GM18861 (cell line): Measurements from ENCODE around the gene SEC24D.
A peak's percentile ranks its signal among the peaks of the same experiment; 100 is the strongest.

Source experiments
- ATAC-seq: cut with Tn5 transposase; IDR thresholded peaks from one replicate; pipeline ENCODE4 v1.9.1; 2021; ENCODE audit not compliant: unreplicated experiment

The SEC24D gene

DNA sequence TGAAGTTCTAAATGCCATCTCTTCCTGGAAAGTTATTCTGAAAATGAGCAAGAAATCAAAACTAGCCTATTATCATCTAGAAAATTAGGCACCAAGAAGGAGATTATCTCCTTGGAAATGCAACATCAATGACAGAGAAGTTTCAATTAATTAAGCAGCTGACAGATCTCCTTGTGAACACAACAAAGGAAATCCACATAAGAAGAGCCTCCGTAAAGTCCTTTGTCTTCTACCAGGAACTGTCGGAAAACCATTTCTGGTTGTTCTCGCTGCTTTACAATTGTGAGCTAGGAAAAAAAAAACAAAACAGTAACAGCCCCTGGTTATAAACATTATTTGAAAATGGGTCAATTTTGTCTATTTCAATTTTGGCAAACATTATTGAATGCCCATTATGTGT lies 112.6 kb downstream of the SEC24D start:
- no peak for ATAC-seq

DNA sequence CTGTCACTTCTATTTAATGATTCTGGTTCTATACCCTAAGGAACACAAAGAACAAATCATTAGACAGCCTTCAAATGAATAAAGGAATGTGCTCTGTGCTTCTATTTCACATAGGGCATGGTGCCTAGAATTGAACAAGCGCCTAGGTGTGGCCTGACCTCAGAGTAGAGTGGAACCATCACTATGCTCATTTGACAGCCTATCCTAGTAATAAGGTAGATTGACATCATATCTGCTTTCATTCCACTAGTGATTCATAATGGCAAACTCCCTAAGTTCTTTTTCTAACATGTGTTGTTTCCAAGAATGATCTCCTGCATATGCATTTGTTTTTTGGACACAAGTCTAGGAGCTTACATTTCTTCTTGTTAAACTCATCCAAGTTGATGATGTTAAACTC lies 114.2 kb downstream of the SEC24D start:
- ATAC-seq: no peak

DNA sequence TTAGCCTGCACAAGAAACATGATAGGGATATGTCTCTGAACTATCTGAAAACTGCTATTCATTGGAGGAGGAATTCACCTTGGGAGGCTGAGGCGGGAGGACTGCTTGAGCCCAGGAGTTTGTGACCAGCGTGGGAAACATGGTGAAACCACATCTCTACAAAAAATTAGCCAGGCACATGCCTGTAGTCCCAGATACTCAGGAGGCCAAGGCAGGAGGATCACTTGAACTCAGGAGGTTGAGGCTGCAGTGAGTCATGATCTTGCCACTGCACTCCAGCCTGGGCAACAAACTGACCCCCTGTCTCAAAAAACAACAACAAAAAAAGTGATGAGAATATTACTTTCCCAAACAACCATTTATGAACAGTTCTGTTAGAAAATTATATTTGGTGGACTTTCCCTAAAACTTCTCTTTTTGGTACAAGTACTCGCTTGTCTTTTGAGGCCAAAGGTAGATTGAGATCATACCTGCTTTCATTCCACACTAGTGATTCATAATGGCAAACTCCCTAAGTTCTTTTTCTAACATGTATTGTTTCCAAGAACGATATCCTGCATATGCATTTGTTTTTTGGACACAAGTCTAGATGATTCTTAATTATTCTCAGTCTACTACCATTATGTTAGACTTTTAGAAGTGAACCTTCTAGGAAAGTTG lies 117.3 kb downstream of the SEC24D start:
- ATAC-seq: no peak

DNA sequence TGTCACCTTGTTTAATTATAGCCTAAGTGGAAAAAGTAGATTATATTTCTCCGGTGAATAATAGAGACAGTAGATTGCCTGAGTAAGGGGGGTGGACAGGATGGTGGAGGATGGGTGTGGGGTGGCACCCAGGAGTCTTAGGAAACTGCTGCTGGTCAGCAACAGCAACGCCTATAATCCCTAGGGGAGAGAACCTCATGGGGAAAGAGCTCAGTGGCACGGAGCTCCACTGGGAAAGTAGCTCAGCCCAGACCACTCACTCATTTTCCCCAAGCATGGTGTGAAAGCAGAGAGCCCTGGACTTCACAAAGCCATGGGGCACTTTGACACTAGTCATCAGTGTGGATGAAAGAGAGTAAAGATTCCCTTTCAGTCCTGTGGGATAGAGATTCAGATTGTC lies 119.6 kb downstream of the SEC24D start:
- no peak for ATAC-seq

DNA sequence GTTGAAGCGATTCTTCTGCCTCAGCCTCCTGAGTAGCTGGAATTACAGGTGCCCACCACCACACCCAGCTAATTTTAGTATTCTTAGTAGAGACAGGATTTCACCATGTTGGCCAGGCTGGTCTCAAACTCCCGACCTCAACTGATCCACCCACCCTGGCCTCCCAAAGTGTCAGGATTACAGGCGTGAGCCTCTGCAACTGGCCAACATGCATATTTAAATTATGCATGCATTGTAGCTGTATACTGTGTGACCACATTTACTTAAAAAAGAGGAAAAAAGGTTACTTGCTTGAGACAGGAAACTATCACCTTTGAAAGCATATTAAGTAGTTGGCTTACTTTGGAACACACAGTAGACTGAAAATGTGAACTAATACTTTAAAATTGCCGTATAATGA lies 121.2 kb downstream of the SEC24D start:
- no peak for ATAC-seq

DNA sequence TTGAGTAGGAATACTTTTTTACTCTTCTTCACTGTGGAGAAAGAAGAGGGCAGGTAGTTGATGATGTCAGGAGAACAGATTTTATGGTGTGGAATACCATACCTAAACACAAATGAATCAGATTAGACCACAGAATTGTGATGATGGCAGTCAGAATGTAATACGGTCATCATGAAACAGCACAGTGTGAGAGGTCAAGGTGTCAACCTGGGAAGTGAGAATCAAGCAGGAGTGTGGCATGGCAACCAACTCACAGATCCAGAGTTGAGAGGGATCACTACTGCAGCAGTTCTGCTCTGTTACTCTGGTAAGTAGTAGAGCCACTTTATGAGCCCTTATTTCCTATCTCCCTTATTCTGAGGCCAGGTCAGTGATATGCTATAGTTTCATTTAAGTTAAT lies 123.1 kb downstream of the SEC24D start:
- no peak for ATAC-seq

DNA sequence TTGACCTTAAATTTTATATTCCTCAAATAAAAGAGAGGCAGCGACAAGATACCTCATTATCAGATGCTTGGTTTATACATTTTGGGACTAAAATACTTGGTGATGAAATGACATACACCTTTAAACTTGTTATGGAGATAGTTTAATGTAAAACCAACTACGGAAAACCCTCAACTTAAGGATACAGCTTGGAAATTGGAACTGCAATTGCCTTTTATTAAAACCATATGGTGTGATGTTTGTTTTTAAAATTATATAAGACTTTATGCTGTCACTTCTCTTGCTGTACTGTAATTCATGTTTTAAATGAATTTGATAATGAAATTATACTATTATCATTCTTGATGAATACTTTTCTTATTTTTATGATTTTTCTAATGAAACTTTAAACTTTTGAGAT lies 124.9 kb downstream of the SEC24D start:
- ATAC-seq: no peak

DNA sequence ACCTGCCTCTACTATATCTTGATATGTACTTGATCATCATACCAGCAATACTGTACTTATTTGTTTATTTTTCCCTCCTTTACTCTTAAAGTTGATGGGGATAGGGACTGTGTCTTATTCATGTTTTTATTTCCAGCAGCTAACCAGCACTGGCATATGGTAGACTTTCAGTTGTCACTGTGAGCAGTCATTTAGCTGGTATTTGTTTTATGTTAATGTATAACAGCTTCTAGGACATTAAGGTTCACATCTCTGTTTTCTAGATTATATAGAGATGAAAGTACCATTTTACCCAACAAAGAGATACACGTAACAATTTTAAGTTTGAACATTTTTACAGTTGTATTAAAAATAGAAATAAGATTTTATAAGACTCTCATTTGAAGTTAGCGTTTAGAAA lies 132.8 kb downstream of the SEC24D start:
- no peak for ATAC-seq

DNA sequence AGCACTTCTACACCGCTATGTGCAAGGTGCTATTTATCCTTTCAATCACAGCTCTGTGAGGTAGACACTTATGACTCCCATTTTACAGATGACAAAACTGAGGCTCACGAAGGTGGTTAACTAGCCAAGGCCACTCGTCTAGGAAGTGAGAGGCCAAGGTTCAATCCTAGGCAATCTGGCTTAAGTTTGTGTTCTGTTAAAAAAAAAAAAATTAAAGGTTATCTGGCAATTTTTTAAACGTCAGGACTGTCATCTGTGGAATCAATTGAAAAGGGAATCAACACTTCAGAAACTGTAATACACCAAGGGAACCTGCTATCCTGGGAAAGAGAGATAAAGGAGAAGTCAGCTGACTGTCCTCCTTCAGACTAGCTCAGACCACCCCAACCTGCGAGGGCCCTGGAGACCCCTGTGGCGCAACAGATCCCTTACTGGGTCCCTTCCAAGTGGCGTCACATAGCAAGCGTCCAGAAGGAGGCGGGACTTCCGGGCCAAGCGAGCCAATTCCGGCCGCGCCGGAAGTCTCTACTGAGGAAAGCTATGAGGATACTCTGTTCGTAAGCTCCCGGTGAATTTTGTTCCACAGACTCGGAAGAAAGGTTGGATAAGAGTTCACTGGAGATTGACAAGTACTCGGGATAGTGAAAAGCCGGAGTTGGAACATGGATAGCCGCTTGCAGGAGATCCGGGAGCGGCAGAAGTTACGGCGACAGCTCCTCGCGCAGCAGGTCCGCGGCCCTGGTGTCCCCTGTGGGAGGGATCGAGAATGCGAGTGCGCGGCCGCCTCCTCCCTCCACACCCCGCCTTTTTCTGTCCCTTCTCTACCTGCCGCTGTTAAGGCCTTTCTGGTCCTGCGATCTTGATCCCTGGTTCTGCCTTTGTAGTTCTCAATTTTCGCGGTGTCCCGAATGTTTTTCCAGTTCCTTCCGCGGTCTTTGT lies 150.8 kb downstream of the SEC24D start, which contains the start of gene METTL14:
TSS of gene METTL14 (plus strand) at position 520 of the 939 bp plus-strand sequence. CDS start at position 663, 143 bp downstream.
- ATAC-seq: peak; percentile 99

DNA sequence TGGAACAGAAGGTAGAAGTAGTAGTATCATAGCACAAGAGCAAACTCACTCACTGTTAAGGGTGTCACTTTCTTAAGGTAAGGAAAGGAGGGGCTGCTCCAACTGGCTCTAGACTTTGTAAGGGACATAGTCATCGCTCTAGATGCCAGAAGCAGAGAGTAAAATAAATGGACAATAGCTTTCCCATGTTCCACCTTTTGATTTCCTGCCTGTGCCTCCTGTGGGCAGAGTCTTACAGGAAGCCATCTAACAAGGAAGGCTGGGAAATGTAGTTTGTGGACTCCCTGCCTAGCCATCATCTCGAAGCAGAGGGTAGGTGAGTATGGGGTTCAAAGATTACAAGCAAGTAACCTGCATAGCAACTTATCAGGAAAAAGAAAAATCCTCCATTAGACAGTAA lies 152.4 kb downstream of the SEC24D start:
- no peak for ATAC-seq

DNA sequence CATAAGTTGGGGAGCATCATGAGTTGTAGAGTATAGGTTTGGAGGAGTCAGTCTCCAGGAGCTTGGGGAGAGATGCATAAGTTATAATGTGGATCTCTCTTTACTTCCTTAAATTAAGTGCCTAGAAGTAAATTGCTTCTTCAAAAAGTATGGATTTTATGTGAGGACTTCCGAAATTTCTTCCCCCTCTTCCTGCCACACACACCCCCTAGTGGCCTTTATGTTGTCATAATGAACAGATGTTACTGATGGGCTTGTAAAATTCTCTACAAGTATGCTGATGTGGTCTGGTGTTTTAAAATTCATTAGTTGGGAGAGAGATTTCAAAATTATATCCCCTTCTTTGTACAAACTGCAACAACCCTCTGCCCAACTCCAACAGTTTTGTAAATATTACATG lies 153.0 kb downstream of the SEC24D start:
- no peak for ATAC-seq

DNA sequence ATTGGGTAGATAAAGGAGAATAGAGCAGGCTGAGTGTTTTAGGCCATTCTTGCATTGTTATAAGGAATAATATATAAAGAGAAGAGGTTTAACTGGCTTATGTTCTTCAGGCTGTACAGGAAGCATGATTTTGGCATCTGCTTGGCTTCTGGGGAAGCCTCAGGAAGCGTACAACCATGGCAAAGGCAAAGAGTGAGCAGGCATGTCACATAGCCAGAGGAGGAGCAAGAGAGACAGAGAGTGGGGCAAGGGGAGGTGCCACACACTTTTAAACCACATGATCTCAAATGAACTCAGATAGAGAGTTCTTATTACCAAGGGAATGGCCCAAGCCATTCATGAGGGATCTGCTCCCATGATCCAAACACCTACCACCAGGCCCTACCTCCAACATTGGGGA lies 155.1 kb downstream of the SEC24D start:
- no peak for ATAC-seq

DNA sequence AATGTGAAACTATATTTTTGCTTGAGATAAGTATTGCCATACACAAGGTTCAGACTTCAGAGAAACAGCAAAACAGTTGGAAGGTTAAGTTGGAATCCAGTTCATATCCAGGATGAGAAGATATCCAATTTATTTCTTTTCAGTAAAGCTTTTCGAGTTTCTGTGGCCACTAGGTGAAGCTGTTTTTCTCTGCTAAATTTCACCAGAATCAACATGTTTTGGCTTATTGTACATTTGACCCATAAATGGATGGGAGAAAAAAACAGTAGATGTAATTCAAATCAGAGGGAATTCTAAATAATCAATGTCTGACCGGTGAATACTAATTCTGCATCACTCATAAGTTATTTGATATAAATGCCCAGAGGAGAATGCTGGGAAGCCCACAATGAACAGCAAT lies 159.8 kb downstream of the SEC24D start:
- no peak for ATAC-seq
